CD4-positive, alpha-beta T cell (primary cell): ENCODE results near the gene N4BP2L1. TPM values are rescaled to one million over a fixed set of nuclear protein-coding genes. Genes with fewer than 3 reads are reported as not detected.

Experiments used
- ATAC-seq: fragments of 200-7000 bp; cut with Tn5 transposase; one replicate; pipeline ENCODE4 v1.10.0; 2022; ENCODE audit warnings: mild to moderate bottlenecking; ENCODE audit not compliant: poor library complexity
- CTCF ChIA-PET: fragments of 350-600 bp; sonication (Branson Sonifier 250); formaldehyde crosslinking; loops from one replicate; lab custom pipeline; 2021; ENCODE audit warnings: antibody characterized with exemption, inconsistent platforms; lab: Charles Lee
- POLR2A ChIA-PET: fragments of 350-600 bp; sonication (Branson Sonifier 250); formaldehyde crosslinking; loops from one replicate; lab custom pipeline; 2021; ENCODE audit warnings: antibody characterized with exemption, inconsistent platforms; lab: Charles Lee
- DNase-seq, 14 experiments: peaks; one replicate each; pipeline ENCODE4 v3.0.0-alpha.2; 2013 to 2020; ENCODE audit warnings: mixed read lengths in 2 of 14
- H3K27ac ChIP-seq, 2 donors: one replicate each; pipeline versions ENCODE4 v1.5.1 to v1.7.0; 2013; ENCODE audit warnings: low read length in 2 of 2, low read depth in 1 of 2, mild to moderate bottlenecking in 1 of 2
- H3K27me3 ChIP-seq, 2 experiments: 1 replicate in 1 of 2; 2 replicates in 1 of 2; pipeline versions ENCODE4 v1.6.1 to v1.7.0; 2013; ENCODE audit warnings: low read length in 2 of 2, control low read depth in 1 of 2, mild to moderate bottlenecking in 1 of 2, moderate library complexity in 1 of 2; ENCODE audit not compliant: insufficient read depth in 2 of 2, control insufficient read depth in 1 of 2
- H3K36me3 ChIP-seq: one replicate; pipeline ENCODE4 v1.6.1; 2013; ENCODE audit warnings: low read length, control low read depth; ENCODE audit not compliant: insufficient read depth
- H3K4me1 ChIP-seq: one replicate; pipeline ENCODE4 v1.6.1; 2013; ENCODE audit warnings: low read length, control low read depth; ENCODE audit not compliant: insufficient read depth
- H3K4me3 ChIP-seq: one replicate; pipeline ENCODE4 v1.5.1; 2013; ENCODE audit warnings: mild to moderate bottlenecking, low read length, moderate library complexity
- H3K9me3 ChIP-seq, 2 experiments: 1 replicate in 1 of 2; 2 replicates in 1 of 2; pipeline versions ENCODE4 v1.6.1 to v1.7.0; 2013; ENCODE audit warnings: low read length in 2 of 2, mild to moderate bottlenecking in 2 of 2, control low read depth in 1 of 2, moderate library complexity in 1 of 2; ENCODE audit not compliant: control insufficient read depth in 1 of 2, insufficient read depth in 1 of 2
- H3K27ac Mint-ChIP-seq: one replicate; pipeline ENCODE4 v1.8.0; 2020; ENCODE audit warnings: mixed read lengths
- H3K27me3 Mint-ChIP-seq: one replicate; pipeline ENCODE4 v1.8.0; 2021; ENCODE audit warnings: mixed read lengths
- H3K36me3 Mint-ChIP-seq: one replicate; pipeline ENCODE4 v1.8.0; 2021; ENCODE audit warnings: low read depth, mixed read lengths
- H3K4me1 Mint-ChIP-seq: one replicate; pipeline ENCODE4 v1.8.0; 2021; ENCODE audit warnings: low read depth, mixed read lengths
- H3K4me3 Mint-ChIP-seq: one replicate; pipeline ENCODE4 v1.8.0; 2020; ENCODE audit warnings: mild to moderate bottlenecking, mixed read lengths
- H3K9me3 Mint-ChIP-seq: one replicate; pipeline ENCODE4 v1.8.0; 2020; ENCODE audit warnings: mixed read lengths
- intact Hi-C, 2 experiments: fragments of 100-400 bp; cut with DNase I in 1 of 2; cut with micrococcal nuclease in 1 of 2; formaldehyde crosslinking; loops; one replicate each; pipeline versions ENCODE4 v1.15.1 to v1.9.0; 2023 to 2025; cut with DNase I, micrococcal nuclease
- total RNA-seq, 174 experiments: library from RNA in 2 of 174; stranded (reverse) in 2 of 174; gene quantifications; one replicate each; pipeline ENCODE4 v1.2.3 and lab custom pipeline; 2021 to 2026
- TF ChIP-seq, protein P1 (sequence below): fragments of 200-600 bp; IDR thresholded peaks from one replicate; pipeline ENCODE4 v1.8.0; 2022; ENCODE audit warnings: antibody characterized with exemption, mild to moderate bottlenecking

N4BP2L1 gene
- total RNA-seq, 2 experiments from 2014 or later, result 47.5 to 50.5 TPM

DNA sequence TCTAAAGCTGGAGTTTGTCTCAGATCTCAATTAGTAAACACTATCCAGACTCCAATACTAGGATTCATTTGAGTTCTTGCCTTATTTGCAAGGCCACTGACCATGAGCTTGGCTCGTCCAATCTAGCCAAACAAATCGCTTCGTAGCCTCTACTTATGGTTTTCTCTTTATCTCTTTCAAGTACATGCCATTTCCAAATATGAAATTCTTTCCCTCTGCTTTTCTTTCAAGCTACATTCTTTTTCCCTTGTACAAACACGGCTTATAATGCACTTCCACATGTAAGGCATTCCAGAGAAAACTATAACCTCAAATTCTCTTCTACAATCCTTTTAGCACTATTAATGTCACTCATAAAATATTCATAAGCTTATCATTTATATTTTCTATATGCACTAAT lies 10.9 kb upstream of the N4BP2L1 start:
- Histone ChIP-seq H3K27me3 (no peaks in the 10 kb centered on the region), H3K27ac (no peak overlapping the region), H3K4me1 (no peaks in the 10 kb centered on the region), H3K9me3 (no peaks in the 10 kb centered on the region), H3K4me3 (no peak overlapping the region), H3K36me3 (peaks cover 4% of the 10 kb centered on the region)
- POLR2A ChIA-PET, result interaction anchor here (1.2 kb wide), 1 partner anchor 11 kb away, joined by 4 read pairs; the partner anchor contains the start of gene N4BP2L1
- DNase-seq, result no peak
- Mint-ChIP-seq H3K4me1 (peaks cover 3% of the 10 kb centered on the region), H3K9me3 (no peaks in the 10 kb centered on the region), H3K36me3 (peaks cover 29% of the 10 kb centered on the region), H3K27ac (no peak overlapping the region), H3K27me3 (no peaks in the 10 kb centered on the region), H3K4me3 (no peak overlapping the region)
- TF ChIP-seq, protein P1, sequence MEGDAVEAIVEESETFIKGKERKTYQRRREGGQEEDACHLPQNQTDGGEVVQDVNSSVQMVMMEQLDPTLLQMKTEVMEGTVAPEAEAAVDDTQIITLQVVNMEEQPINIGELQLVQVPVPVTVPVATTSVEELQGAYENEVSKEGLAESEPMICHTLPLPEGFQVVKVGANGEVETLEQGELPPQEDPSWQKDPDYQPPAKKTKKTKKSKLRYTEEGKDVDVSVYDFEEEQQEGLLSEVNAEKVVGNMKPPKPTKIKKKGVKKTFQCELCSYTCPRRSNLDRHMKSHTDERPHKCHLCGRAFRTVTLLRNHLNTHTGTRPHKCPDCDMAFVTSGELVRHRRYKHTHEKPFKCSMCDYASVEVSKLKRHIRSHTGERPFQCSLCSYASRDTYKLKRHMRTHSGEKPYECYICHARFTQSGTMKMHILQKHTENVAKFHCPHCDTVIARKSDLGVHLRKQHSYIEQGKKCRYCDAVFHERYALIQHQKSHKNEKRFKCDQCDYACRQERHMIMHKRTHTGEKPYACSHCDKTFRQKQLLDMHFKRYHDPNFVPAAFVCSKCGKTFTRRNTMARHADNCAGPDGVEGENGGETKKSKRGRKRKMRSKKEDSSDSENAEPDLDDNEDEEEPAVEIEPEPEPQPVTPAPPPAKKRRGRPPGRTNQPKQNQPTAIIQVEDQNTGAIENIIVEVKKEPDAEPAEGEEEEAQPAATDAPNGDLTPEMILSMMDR, result no peak
- ATAC-seq, result no peak
- intact Hi-C loops, result loop anchor here in 1 of 2 experiments (10.0 kb wide), 1 partner anchor 414 kb away; no protein-coding TSS in a partner anchor
- CTCF ChIA-PET, result no interaction called here

DNA sequence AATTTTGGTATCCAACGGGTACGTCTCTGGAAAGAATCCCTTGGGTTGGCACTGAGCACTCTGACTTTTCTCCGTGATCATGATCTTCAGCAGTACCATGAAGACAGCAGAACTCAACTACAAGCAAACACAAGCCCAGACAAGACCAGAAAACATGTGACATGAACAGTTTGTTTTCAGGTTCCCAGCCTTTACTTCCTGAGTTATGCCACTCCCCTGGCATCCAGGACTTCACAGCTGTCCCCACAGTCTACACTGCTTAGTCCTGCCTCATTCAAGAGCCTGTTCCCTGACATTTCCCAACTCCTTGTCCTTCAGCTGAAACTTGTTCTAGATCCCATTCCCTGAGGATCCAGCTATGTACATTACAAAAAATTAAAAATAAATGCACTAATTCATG lies 4.9 kb upstream of the N4BP2L1 start:
- DNase-seq (no peak), ATAC-seq (no peak)
- no peaks in the 10 kb centered on the region for H3K27me3 Mint-ChIP-seq
- peaks cover 10% of the 10 kb centered on the region for H3K4me1 Mint-ChIP-seq
- no peaks in the 10 kb centered on the region for H3K9me3 ChIP-seq
- H3K4me3 Mint-ChIP-seq, result no peak overlapping the region
- H3K36me3 Mint-ChIP-seq, result peaks cover 25% of the 10 kb centered on the region
- H3K36me3 ChIP-seq, result peaks cover 2% of the 10 kb centered on the region
- no peaks in the 10 kb centered on the region for H3K27me3 ChIP-seq
- intact Hi-C loops, result loop anchor here in 1 of 2 experiments (5.0 to 10.0 kb wide), 2 partner anchors 408 to 1104 kb away; no protein-coding TSS in a partner anchor
- ChIA-PET CTCF (no interaction called here), POLR2A (no interaction called here)
- H3K9me3 Mint-ChIP-seq, result no peaks in the 10 kb centered on the region
- TF ChIP-seq, protein P1, result no peak
- no peak overlapping the region for H3K27ac ChIP-seq
- peaks cover 12% of the 10 kb centered on the region for H3K4me1 ChIP-seq
- no peak overlapping the region for H3K27ac Mint-ChIP-seq
- no peak overlapping the region for H3K4me3 ChIP-seq

DNA sequence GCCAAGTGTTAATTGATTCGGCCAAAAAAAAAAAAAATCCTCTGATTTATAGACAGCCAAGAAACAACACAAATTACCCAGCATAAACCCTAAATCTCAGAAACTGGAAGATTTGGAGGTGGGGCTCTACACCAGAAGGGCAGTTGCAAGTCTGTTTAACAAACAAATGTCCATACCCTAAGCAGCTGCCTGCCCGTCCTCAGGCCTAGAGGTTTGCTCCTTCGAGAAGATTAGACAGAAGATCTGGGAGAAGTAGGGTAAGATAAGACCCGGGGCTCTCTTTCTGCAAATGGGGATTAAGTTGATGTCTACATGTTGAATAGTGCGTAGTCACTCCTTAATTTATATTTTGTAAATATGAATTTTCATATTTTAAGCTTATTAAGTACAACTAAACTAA lies 3.4 kb upstream of the N4BP2L1 start:
- DNase-seq, result no peak
- no peaks in the 10 kb centered on the region for H3K9me3 Mint-ChIP-seq
- H3K4me3 ChIP-seq, result no peak overlapping the region
- intact Hi-C loops, result loop anchor here in 1 of 2 experiments (5.0 to 10.0 kb wide), 2 partner anchors 407 to 1106 kb away; no protein-coding TSS in a partner anchor
- H3K36me3 ChIP-seq, result peaks cover 2% of the 10 kb centered on the region
- no peak for ATAC-seq
- H3K4me1 Mint-ChIP-seq, result peaks cover 16% of the 10 kb centered on the region
- no peaks in the 10 kb centered on the region for H3K9me3 ChIP-seq
- H3K27ac Mint-ChIP-seq, result no peak overlapping the region
- H3K27ac ChIP-seq, result no peak overlapping the region
- TF ChIP-seq, protein P1, result no peak
- POLR2A ChIA-PET, result interaction anchor here (0.7 kb wide), 1 partner anchor 11 kb away, joined by 3 read pairs; no protein-coding TSS in a partner anchor
- CTCF ChIA-PET, result no interaction called here
- peaks cover 25% of the 10 kb centered on the region for H3K36me3 Mint-ChIP-seq
- no peaks in the 10 kb centered on the region for H3K27me3 ChIP-seq
- H3K4me1 ChIP-seq, result peaks cover 17% of the 10 kb centered on the region
- H3K4me3 Mint-ChIP-seq, result no peak overlapping the region
- no peaks in the 10 kb centered on the region for H3K27me3 Mint-ChIP-seq
